Measurements from ENCODE around the gene AFF3. TPM values are rescaled to one million over a fixed set of nuclear protein-coding genes. Genes with fewer than 3 reads are reported as not detected.
"Not testable (repeated sequence)": the region's sequence is repeated elsewhere in the genome, so short reads cannot be mapped to it uniquely, and the experiment has no call there.

Gene AFF3
- total RNA-seq, 6 experiments from 2014 or later, result 0.80 to 8.2 (median 6.8) TPM

- no peak for DNase-seq
- Mint-ChIP-seq H3K4me3 (no peak overlapping the region), H3K4me1 (ENCODE audit: low read depth) (no peaks in the 10 kb centered on the region), H3K9me3 (no peaks in the 10 kb centered on the region; the same call in 1 of the 2 replicates), H3K36me3 (ENCODE audit: low read depth) (no peaks in the 10 kb centered on the region; the same call in 1 of the 2 replicates), H3K27me3 (ENCODE audit: insufficient read depth) (peaks cover 11% of the 10 kb centered on the region), H3K27ac (no peak overlapping the region)
- TF ChIP-seq, protein P1, sequence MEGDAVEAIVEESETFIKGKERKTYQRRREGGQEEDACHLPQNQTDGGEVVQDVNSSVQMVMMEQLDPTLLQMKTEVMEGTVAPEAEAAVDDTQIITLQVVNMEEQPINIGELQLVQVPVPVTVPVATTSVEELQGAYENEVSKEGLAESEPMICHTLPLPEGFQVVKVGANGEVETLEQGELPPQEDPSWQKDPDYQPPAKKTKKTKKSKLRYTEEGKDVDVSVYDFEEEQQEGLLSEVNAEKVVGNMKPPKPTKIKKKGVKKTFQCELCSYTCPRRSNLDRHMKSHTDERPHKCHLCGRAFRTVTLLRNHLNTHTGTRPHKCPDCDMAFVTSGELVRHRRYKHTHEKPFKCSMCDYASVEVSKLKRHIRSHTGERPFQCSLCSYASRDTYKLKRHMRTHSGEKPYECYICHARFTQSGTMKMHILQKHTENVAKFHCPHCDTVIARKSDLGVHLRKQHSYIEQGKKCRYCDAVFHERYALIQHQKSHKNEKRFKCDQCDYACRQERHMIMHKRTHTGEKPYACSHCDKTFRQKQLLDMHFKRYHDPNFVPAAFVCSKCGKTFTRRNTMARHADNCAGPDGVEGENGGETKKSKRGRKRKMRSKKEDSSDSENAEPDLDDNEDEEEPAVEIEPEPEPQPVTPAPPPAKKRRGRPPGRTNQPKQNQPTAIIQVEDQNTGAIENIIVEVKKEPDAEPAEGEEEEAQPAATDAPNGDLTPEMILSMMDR (IDR thresholded peaks at IDR 0.05), result no peak
Observed at GRCh38 chr2:99670768-99671734, 471.3 kb downstream of the AFF3 start.

GRCh38 chr2:99666256-99666655 is 476.1 kb downstream of the AFF3 start:
- H3K27ac Mint-ChIP-seq, result no peak overlapping the region
- peaks cover 15% of the 10 kb centered on the region for H3K4me1 Mint-ChIP-seq (ENCODE audit: low read depth)
- TF ChIP-seq, protein P1 (IDR thresholded peaks at IDR 0.05), result peak; percentile 59
- no peaks in the 10 kb centered on the region; the same call in 1 of the 2 replicates for H3K36me3 Mint-ChIP-seq (ENCODE audit: low read depth)
- no peak overlapping the region for H3K4me3 Mint-ChIP-seq
- H3K9me3 Mint-ChIP-seq, result no peaks in the 10 kb centered on the region; the same call in 1 of the 2 replicates
- peaks cover 5% of the 10 kb centered on the region; the same call in 1 of the 2 replicates for H3K27me3 Mint-ChIP-seq (ENCODE audit: insufficient read depth)
- DNase-seq, result no peak

GRCh38 chr2:99663641-99664040 is 478.7 kb downstream of the AFF3 start:
- H3K27me3 Mint-ChIP-seq (ENCODE audit: insufficient read depth), result peaks cover 4% of the 10 kb centered on the region; the same call in 1 of the 2 replicates
- TF ChIP-seq, protein P1 (IDR thresholded peaks at IDR 0.05), result no peak
- no peak overlapping the region for H3K27ac Mint-ChIP-seq
- no peak for DNase-seq
- no peaks in the 10 kb centered on the region; the same call in 1 of the 2 replicates for H3K36me3 Mint-ChIP-seq (ENCODE audit: low read depth)
- no peaks in the 10 kb centered on the region for H3K9me3 Mint-ChIP-seq
- peaks cover 15% of the 10 kb centered on the region for H3K4me1 Mint-ChIP-seq (ENCODE audit: low read depth)
- H3K4me3 Mint-ChIP-seq, result no peak overlapping the region; the same call in 1 of the 2 replicates

GRCh38 chr2:99662761-99663341 is 479.5 kb downstream of the AFF3 start:
- H3K27ac Mint-ChIP-seq, result peak overlapping the region; percentile 66
- DNase-seq, result peak; percentile 52
- TF ChIP-seq, protein P1 (IDR thresholded peaks at IDR 0.05), result no peak
- no peaks in the 10 kb centered on the region for H3K9me3 Mint-ChIP-seq
- peaks cover 15% of the 10 kb centered on the region for H3K4me1 Mint-ChIP-seq (ENCODE audit: low read depth)
- no peaks in the 10 kb centered on the region; the same call in 1 of the 2 replicates for H3K36me3 Mint-ChIP-seq (ENCODE audit: low read depth)
- H3K27me3 Mint-ChIP-seq (ENCODE audit: insufficient read depth), result peaks cover 4% of the 10 kb centered on the region; the same call in 1 of the 2 replicates
- H3K4me3 Mint-ChIP-seq, result no peak overlapping the region

DNA sequence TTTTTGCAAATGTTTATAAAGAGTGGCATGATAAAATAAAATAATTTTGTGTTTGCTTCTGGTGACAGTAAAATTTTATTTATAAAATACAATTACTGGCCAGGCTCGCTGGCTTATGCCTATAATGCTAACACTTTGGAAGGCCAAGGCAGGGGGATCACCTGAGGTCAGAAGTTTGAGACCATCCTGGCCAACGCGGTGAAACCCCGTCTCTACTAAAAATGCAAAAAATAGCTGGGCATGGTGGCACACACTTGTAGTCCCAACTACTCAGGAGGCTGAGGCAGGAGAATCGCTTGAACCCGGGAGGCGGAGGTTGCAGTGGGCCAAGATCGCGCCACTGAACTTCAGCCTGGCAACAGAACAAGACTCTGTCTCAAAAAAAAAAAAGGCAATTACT is 480.6 kb downstream of the AFF3 start:
- not testable (repeated sequence) for H3K27me3 Mint-ChIP-seq (ENCODE audit: insufficient read depth); DNase-seq; H3K4me3 Mint-ChIP-seq; H3K9me3 Mint-ChIP-seq; H3K36me3 Mint-ChIP-seq (ENCODE audit: low read depth); H3K27ac Mint-ChIP-seq
- H3K4me1 Mint-ChIP-seq (ENCODE audit: low read depth), result peaks cover 21% of the 10 kb centered on the region

All from HFFc6 (cell line).